Thyroid gland (tissue), 4 donors: ENCODE results near the gene TMEM37.

Source experiments
- CTCF ChIP-seq, 6 experiments: fragments of 200-600 bp in 3 of 6; fragments of 450-650 bp in 3 of 6; sonication (generic) in 3 of 6; IDR thresholded peaks; one replicate each; pipeline ENCODE4 v1.5.1; 2016 to 2019; ENCODE audit warnings: antibody characterized with exemption in 6 of 6, mild to moderate bottlenecking in 2 of 6, inconsistent platforms in 1 of 6, moderate library complexity in 1 of 6
- POLR2A ChIP-seq, 2 donors: fragments of 450-650 bp; IDR thresholded peaks; one replicate each; pipeline ENCODE4 v1.6.1; 2017; ENCODE audit warnings: antibody characterized with exemption in 2 of 2, mild to moderate bottlenecking in 2 of 2, moderate library complexity in 1 of 2

DNA sequence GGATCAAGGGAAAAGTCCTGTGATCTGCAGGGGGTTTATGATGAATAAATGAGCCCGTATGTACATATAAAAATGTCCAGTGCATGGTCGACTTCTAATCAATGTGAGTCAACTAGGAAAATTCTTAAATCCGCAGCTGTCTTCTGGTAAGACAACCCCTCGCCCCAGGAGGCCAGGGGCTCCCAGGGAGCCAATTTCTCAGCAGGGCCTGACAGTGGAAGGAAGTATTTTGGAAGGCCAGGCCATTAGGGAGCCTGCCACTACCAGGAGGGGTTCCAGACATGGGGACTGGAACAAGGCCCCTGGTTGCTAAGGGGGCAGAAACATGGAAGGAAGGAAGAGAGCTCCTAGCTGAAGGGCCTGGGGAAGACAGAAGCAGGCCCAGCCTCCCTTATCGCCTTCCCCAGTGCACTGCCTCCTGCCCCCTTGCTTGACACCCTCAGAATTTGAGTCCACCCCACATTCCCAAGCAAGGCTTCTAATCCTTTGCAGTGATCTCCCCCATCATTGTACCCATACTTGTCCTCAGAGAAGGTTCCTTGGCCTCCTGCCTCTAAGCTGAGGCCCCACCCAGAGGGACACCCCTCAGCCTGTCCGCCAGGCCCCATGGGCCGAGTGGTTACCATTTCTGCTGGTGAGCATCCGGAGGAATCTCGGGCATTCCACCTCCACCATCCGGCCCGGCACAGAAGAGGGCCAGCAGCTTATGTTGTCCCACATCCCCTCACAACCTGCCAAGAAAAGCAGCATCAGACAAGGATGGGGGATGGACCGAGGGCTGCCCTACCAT is 46.7 kb downstream of the TMEM37 start:
- TF ChIP-seq CTCF (IDR thresholded peaks at IDR 0.05) (no peak), POLR2A (IDR thresholded peaks at IDR 0.05) (no peak)
